T-helper 2 cell (primary cell): Measurements from ENCODE around the gene CDK14.

ENCODE experiments used
- DNase-seq, 5 experiments: peaks; one replicate each; pipeline versions ENCODE4 v3.0.0 to v3.0.0-alpha.2; 2012 to 2022

CDK14 gene

GRCh38 chr7:91239772-91240171 is 643.7 kb downstream of the CDK14 start:
- DNase-seq, result no peak

GRCh38 chr7:91240376-91240941 is 644.3 kb downstream of the CDK14 start:
- no peak for DNase-seq

- no peak for DNase-seq
Measured at GRCh38 chr7:91242097-91242844, 646.1 kb downstream of the CDK14 start.

GRCh38 chr7:91243591-91244301 is 647.6 kb downstream of the CDK14 start:
- no peak for DNase-seq

- no peak for DNase-seq
Measured at GRCh38 chr7:91247500-91247899, 651.4 kb downstream of the CDK14 start.

- DNase-seq, result no peak
Measured at GRCh38 chr7:91248996-91249395, 652.9 kb downstream of the CDK14 start.

- no peak for DNase-seq
Measured at GRCh38 chr7:91249506-91250233, 653.5 kb downstream of the CDK14 start.

GRCh38 chr7:91250706-91251105 is 654.6 kb downstream of the CDK14 start:
- no peak for DNase-seq

GRCh38 chr7:91251877-91252276 is 655.8 kb downstream of the CDK14 start:
- DNase-seq, result no peak
